Measurements from ENCODE around the gene LRAT. TPM values are rescaled to one million over a fixed set of nuclear protein-coding genes. Genes with fewer than 3 reads are reported as not detected.

The LRAT gene
- total RNA-seq, 1 experiment from 2014 or later: 20.4 TPM

DNA sequence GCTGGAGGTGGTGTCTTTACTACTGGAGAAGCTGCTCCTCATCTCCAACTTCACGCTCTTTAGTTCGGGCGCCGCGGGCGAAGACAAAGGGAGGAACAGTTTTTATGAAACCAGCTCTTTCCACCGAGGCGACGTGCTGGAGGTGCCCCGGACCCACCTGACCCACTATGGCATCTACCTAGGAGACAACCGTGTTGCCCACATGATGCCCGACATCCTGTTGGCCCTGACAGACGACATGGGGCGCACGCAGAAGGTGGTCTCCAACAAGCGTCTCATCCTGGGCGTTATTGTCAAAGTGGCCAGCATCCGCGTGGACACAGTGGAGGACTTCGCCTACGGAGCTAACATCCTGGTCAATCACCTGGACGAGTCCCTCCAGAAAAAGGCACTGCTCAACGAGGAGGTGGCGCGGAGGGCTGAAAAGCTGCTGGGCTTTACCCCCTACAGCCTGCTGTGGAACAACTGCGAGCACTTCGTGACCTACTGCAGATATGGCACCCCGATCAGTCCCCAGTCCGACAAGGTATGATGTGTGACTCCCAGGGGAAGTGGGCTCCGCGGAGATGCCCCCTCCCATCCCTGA, 634 bp downstream of the LRAT start:
- Histone ChIP-seq H2AFZ (ENCODE audit: low read length) (no peak overlapping the region), H3K27me3 (ENCODE audit: insufficient read depth, low read length) (peaks cover 6% of the 10 kb centered on the region; the same call in 1 of the 2 replicates), H3K27ac (ENCODE audit: insufficient read length, low read depth, low read length) (no peak overlapping the region), H3K4me2 (ENCODE audit: insufficient read depth, insufficient read length, low read length) (peak overlapping the region; percentile 80), H3K4me1 (ENCODE audit: insufficient read depth, low read length) (peaks cover 4% of the 10 kb centered on the region; the same call in 1 of the 2 replicates), H3K56ac (ENCODE audit: insufficient read length, low read depth, low read length) (no peak overlapping the region), H2AK5ac (ENCODE audit: insufficient read length, low read length) (no peak overlapping the region), H4K91ac (ENCODE audit: insufficient read length, low read depth, low read length) (no peak overlapping the region), H2BK15ac (ENCODE audit: low read depth, low read length) (no peak overlapping the region), H2BK5ac (ENCODE audit: insufficient read length, low read length) (no peak overlapping the region), H2BK120ac (ENCODE audit: low read depth, low read length, poor library complexity, severe bottlenecking) (no peak overlapping the region), H3K23ac (ENCODE audit: insufficient read length, low read depth, low read length) (no peak overlapping the region), H3K23me2 (ENCODE audit: insufficient read length, low read depth, low read length, poor library complexity, severe bottlenecking) (peaks cover 18% of the 10 kb centered on the region), H3K79me2 (ENCODE audit: insufficient read depth, low read length) (peaks cover 5% of the 10 kb centered on the region; the same call in 1 of the 2 replicates), H3K79me1 (ENCODE audit: insufficient read depth, low read depth, low read length, poor library complexity, severe bottlenecking) (no peaks in the 10 kb centered on the region), H3K9ac (ENCODE audit: extremely low read depth, insufficient read length, low read length) (peak overlapping the region; percentile 14), H3T11ph (ENCODE audit: low read length) (no peak overlapping the region), H3K4ac (ENCODE audit: low read depth, low read length) (no peak overlapping the region), H3K9me3 (ENCODE audit: control insufficient read depth, low read depth, low read length) (no peaks in the 10 kb centered on the region), H2BK20ac (ENCODE audit: low read depth, low read length, poor library complexity, severe bottlenecking) (no peak overlapping the region), H4K5ac (ENCODE audit: insufficient read length, low read depth, low read length) (no peak overlapping the region), H3K14ac (ENCODE audit: insufficient read depth, low read length) (no peak overlapping the region), H4K8ac (replicated peaks; ENCODE audit: insufficient read length, low read depth, low read length) (no peak overlapping the region), H3K18ac (ENCODE audit: insufficient read length, low read depth, low read length) (no peak overlapping the region), H4K20me1 (ENCODE audit: control insufficient read depth, insufficient read depth, insufficient read length) (no peaks in the 10 kb centered on the region), H2BK12ac (ENCODE audit: insufficient read length, low read depth, low read length) (no peak overlapping the region)
- no CpG with 5 or more reads among the region's 31 CpGs for WGBS (ENCODE audit: extremely low coverage, insufficient read length, low lambda C conversion rate)
- Mint-ChIP-seq H3K4me1 (peaks cover 57 to 61% of the 10 kb centered on the region in 2 experiments), H3K36me3 (ENCODE audit: insufficient read depth in 1 of 3, low read depth in 3 of 3) (peaks cover 0 to 22% (median 11%) of the 10 kb centered on the region in 3 experiments), H3K27me3 (ENCODE audit: low read depth) (peaks cover 71% of the 10 kb centered on the region), H3K4me3 (peak overlapping the region; percentile 84 to 97), H3K9me3 (no peaks in the 10 kb centered on the region; a peak in 1 of 5 replicates), H3K27ac (peak overlapping the region in 2 of 3 experiments; percentile 49 to 85; a peak in 3 of 7 replicates)
- no peak for DNase-seq
- no peak; the same call in 2 of the 3 replicates for TF ChIP-seq CTCF (conservative IDR thresholded peaks at IDR 0.05)
